Left lung (tissue), 10 donors: Measurements from ENCODE around the gene ERC2. TPM values are rescaled to one million over a fixed set of nuclear protein-coding genes. Genes with fewer than 3 reads are reported as not detected.

Experiments used
- ATAC-seq: fragments of 200-7000 bp; cut with Tn5 transposase; one replicate; pipeline ENCODE4 v1.9.1; 2020; ENCODE audit warnings: moderate library complexity
- DNase-seq, 4 donors: peaks; one replicate each; pipeline ENCODE4 v3.0.0-alpha.2; 2013 to 2020
- H3K27ac ChIP-seq, 2 donors: fragments of 200-600 bp; sonication (generic) in 1 of 2; one replicate each; pipeline versions ENCODE4 v1.5.0 to v1.8.0; 2020 to 2021
- H3K27me3 ChIP-seq, 2 donors: fragments of 200-600 bp; sonication (generic) in 1 of 2; one replicate each; pipeline versions ENCODE4 v1.5.0 to v1.8.0; 2020 to 2021
- H3K36me3 ChIP-seq, 2 donors: fragments of 200-600 bp; sonication (generic) in 1 of 2; one replicate each; pipeline versions ENCODE4 v1.5.0 to v1.8.0; 2020 to 2021
- H3K4me1 ChIP-seq, 2 donors: fragments of 200-600 bp; one replicate each; pipeline ENCODE4 v1.8.0; 2021
- H3K4me3 ChIP-seq, 2 donors: fragments of 200-600 bp; sonication (generic) in 1 of 2; one replicate each; pipeline versions ENCODE4 v1.5.0 to v1.8.0; 2020 to 2021; ENCODE audit warnings: mild to moderate bottlenecking in 1 of 2
- H3K9me3 ChIP-seq, 2 donors: fragments of 200-600 bp; sonication (generic) in 1 of 2; one replicate each; pipeline versions ENCODE4 v1.5.0 to v1.8.0; 2020 to 2021
- CTCF ChIP-seq, 2 donors: fragments of 200-600 bp; sonication (generic) in 1 of 2; IDR thresholded peaks; one replicate each; pipeline versions ENCODE4 v1.5.0 to v1.8.0; 2021; ENCODE audit warnings: antibody characterized with exemption in 2 of 2
- intact Hi-C, 2 donors: fragments of 100-400 bp; cut with DNase I; formaldehyde crosslinking; loops; one replicate each; pipeline versions ENCODE4 v1.11.2 to v1.14.2; 2022
- polyA plus RNA-seq, 6 donors: library from polyadenylated mRNA; unstranded; fragments of 120-200 nt; gene quantifications; one replicate each; pipeline ENCODE4 v1.2.1, GENCODE V29; 2013; ENCODE audit not compliant: insufficient read length in 6 of 6
- total RNA-seq, 2 donors: library from RNA; stranded (reverse); fragmentation: NEBNext Ultra II Directional; extraction: Animal tissue kit (Norgen Biotek cat#: 25700); gene quantifications; one replicate each; pipeline ENCODE4 v1.2.1, GENCODE V29; 2021
- donor health status: DM: no; HTN: yes; CAD: no.
- donor health status: DM: no; HTN: no; CAD: no.

The ERC2 gene
- total and polyA plus RNA-seq, 8 donors: 1.6 to 3.3 (median 2.1) TPM

DNA sequence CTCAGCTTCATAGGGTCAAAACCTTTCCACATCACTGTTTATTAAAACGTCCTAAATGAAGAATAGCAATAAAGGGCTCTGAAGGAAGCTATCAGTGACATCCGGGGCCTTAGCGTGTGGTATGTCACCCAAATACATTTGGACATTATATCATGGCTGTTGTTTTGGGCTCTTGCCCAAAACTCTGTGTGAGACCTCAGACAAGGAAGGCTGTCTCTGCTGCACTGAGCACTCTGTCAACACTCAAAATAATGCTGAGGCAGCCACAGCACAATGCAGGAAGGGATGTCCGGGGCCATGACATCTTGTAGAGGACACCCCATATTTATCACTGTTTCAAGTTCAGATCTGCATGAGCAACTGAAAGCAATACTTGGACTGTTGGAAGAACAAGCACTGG lies 687.4 kb downstream of the ERC2 start:
- Histone ChIP-seq H3K9me3 (no peaks in the 10 kb centered on the region), H3K27ac (no peak overlapping the region), H3K27me3 (no peaks in the 10 kb centered on the region), H3K36me3 (no peaks in the 10 kb centered on the region), H3K4me3 (no peak overlapping the region), H3K4me1 (no peaks in the 10 kb centered on the region)
- intact Hi-C loops: no loop called here
- no peak for DNase-seq
- ATAC-seq: no peak
- no peak for TF ChIP-seq CTCF (IDR thresholded peaks at IDR 0.05)

DNA sequence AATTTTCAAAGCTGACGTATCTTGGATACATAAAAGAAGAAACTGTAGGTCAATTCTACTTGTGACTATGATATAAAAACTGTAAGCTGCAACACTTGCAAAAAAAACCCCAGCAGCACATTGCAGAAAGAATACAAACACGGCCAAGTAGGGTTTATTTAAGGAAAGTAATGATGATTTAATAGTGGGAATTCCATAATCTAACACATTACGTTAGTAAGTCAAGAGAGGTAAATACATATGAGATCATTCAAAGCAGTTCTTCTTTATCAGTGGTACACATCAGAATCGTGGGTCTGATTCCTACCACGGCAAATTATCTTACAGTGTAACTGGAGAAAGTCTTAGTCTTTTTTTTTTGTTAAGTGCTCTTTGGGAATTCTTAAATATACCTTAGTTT lies 688.7 kb downstream of the ERC2 start:
- no peak for ATAC-seq

GRCh38 chr3:55775366-55776154 lies 692.7 kb downstream of the ERC2 start:
- no peaks in the 10 kb centered on the region for H3K36me3 ChIP-seq
- H3K27ac ChIP-seq: no peak overlapping the region
- DNase-seq: no peak
- intact Hi-C loops: no loop called here
- TF ChIP-seq CTCF (IDR thresholded peaks at IDR 0.05): no peak
- H3K4me3 ChIP-seq: no peak overlapping the region
- H3K27me3 ChIP-seq: no peaks in the 10 kb centered on the region
- ATAC-seq: no peak
- no peaks in the 10 kb centered on the region for H3K9me3 ChIP-seq
- no peaks in the 10 kb centered on the region for H3K4me1 ChIP-seq

More for the DNA sequence above, 688.7 kb downstream of the ERC2 start:
- no peak for TF ChIP-seq CTCF (IDR thresholded peaks at IDR 0.05)
- H3K4me1 ChIP-seq: no peaks in the 10 kb centered on the region
- DNase-seq: no peak
- no peaks in the 10 kb centered on the region for H3K27me3 ChIP-seq
- H3K27ac ChIP-seq: no peak overlapping the region
- no peaks in the 10 kb centered on the region for H3K36me3 ChIP-seq
- intact Hi-C loops: no loop called here
- no peaks in the 10 kb centered on the region for H3K9me3 ChIP-seq
- H3K4me3 ChIP-seq: no peak overlapping the region

DNA sequence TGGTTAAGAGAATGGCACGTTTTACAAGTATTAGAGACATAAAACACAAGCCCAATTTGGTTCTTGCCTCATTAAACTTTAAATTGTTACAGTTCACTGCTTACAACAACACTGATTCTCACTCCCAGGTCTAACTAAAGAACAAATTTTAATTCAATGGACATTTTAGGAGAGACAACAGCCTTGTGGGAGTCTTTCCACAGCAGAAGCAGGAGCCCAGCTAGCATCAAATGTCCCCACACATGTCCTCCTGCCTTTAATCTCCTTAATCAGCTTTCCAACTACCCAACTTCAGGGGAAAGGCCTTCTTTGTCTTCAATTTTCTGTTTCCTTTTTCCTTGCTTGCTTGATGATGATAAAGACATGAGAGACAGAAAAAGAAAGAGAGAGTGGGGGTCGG lies 693.4 kb downstream of the ERC2 start:
- Histone ChIP-seq H3K27ac (no peak overlapping the region), H3K9me3 (no peaks in the 10 kb centered on the region), H3K36me3 (no peaks in the 10 kb centered on the region), H3K4me1 (no peaks in the 10 kb centered on the region), H3K27me3 (no peaks in the 10 kb centered on the region), H3K4me3 (no peak overlapping the region)
- no peak for DNase-seq
- intact Hi-C loops: no loop called here
- TF ChIP-seq CTCF (IDR thresholded peaks at IDR 0.05): no peak
- ATAC-seq: no peak

- Histone ChIP-seq H3K9me3 (no peaks in the 10 kb centered on the region), H3K27ac (no peak overlapping the region), H3K27me3 (no peaks in the 10 kb centered on the region), H3K4me3 (no peak overlapping the region), H3K4me1 (no peaks in the 10 kb centered on the region), H3K36me3 (no peaks in the 10 kb centered on the region)
- DNase-seq: no peak
- no peak for ATAC-seq
- no peak for TF ChIP-seq CTCF (IDR thresholded peaks at IDR 0.05)
- intact Hi-C loops: no loop called here
These were observed 696.8 kb downstream of the ERC2 start for GRCh38 chr3:55771503-55771902.
